HL-60 (cell line): ENCODE results near the gene MROH2A.

Experiments used
- GABPA ChIP-seq: IDR thresholded peaks from 2 replicates; pipeline ENCODE4 v1.6.1; 2012; ENCODE audit warnings: low read depth
- POLR2AphosphoS5 ChIP-seq: IDR thresholded peaks from 2 replicates; pipeline ENCODE4 v1.6.1; 2012; ENCODE audit warnings: low read depth
- SPI1 ChIP-seq: IDR thresholded peaks from 2 replicates; pipeline ENCODE4 v1.6.1; 2012; ENCODE audit warnings: low read depth, mild to moderate bottlenecking, borderline replicate concordance
- TF ChIP-seq, protein P1 (sequence below): IDR thresholded peaks from one replicate; pipeline ENCODE4 v1.5.1; 2011; ENCODE audit warnings: low read length, control low read depth, inconsistent platforms; ENCODE audit not compliant: insufficient read depth
- TF ChIP-seq, protein P2 (sequence below): IDR thresholded peaks from 2 replicates; pipeline ENCODE4 v1.6.1; 2012; ENCODE audit warnings: low read depth; ENCODE audit not compliant: insufficient replicate concordance

DNA sequence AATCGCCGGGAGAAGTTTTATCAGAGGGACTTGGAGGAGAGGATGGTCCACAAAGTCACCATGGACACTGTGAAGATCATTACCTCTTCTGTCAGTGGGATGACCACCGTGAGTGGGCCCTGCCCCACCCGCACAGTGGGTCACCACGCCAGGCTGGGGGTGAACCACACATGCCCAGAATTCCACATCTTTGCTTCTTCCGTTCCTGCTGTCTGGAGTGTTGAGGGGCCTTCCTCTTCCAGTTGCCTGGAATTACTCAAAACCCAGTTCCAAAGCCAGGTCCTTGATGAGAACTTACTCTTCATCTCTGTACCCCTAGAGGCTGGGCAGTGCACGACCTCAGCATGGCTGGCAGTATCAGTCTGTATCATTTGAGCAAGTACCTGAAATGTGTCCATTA, 22.1 kb downstream of the MROH2A start:
- TF ChIP-seq, protein P1, sequence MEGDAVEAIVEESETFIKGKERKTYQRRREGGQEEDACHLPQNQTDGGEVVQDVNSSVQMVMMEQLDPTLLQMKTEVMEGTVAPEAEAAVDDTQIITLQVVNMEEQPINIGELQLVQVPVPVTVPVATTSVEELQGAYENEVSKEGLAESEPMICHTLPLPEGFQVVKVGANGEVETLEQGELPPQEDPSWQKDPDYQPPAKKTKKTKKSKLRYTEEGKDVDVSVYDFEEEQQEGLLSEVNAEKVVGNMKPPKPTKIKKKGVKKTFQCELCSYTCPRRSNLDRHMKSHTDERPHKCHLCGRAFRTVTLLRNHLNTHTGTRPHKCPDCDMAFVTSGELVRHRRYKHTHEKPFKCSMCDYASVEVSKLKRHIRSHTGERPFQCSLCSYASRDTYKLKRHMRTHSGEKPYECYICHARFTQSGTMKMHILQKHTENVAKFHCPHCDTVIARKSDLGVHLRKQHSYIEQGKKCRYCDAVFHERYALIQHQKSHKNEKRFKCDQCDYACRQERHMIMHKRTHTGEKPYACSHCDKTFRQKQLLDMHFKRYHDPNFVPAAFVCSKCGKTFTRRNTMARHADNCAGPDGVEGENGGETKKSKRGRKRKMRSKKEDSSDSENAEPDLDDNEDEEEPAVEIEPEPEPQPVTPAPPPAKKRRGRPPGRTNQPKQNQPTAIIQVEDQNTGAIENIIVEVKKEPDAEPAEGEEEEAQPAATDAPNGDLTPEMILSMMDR, result no peak
- TF ChIP-seq POLR2AphosphoS5, result no peak
- TF ChIP-seq, protein P2, sequence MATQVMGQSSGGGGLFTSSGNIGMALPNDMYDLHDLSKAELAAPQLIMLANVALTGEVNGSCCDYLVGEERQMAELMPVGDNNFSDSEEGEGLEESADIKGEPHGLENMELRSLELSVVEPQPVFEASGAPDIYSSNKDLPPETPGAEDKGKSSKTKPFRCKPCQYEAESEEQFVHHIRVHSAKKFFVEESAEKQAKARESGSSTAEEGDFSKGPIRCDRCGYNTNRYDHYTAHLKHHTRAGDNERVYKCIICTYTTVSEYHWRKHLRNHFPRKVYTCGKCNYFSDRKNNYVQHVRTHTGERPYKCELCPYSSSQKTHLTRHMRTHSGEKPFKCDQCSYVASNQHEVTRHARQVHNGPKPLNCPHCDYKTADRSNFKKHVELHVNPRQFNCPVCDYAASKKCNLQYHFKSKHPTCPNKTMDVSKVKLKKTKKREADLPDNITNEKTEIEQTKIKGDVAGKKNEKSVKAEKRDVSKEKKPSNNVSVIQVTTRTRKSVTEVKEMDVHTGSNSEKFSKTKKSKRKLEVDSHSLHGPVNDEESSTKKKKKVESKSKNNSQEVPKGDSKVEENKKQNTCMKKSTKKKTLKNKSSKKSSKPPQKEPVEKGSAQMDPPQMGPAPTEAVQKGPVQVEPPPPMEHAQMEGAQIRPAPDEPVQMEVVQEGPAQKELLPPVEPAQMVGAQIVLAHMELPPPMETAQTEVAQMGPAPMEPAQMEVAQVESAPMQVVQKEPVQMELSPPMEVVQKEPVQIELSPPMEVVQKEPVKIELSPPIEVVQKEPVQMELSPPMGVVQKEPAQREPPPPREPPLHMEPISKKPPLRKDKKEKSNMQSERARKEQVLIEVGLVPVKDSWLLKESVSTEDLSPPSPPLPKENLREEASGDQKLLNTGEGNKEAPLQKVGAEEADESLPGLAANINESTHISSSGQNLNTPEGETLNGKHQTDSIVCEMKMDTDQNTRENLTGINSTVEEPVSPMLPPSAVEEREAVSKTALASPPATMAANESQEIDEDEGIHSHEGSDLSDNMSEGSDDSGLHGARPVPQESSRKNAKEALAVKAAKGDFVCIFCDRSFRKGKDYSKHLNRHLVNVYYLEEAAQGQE, result no peak
- no peak for TF ChIP-seq GABPA
- TF ChIP-seq SPI1, result no peak
